ENCODE measurements around the gene SMG9.

DNA sequence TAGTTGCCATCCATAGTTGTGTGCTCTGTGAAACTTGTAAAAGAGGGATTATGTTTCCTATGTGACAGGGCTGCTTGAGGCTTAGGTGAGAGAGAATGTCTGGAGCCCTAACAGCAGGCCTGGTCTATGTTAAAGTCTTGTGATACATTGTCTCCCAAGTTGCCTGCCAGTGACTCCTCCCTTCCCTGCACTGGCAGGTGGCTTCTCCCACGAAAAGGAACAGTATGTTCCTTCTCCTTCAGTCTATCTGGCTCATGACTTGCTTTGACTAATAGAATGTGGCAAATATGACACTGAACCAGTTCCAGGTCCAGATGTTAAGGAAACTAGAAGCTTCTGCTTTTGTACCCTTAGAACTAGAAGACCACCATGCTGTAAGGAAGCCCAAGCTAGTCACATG, 31.9 kb upstream of the SMG9 start:
- TF ChIP-seq, protein P1, sequence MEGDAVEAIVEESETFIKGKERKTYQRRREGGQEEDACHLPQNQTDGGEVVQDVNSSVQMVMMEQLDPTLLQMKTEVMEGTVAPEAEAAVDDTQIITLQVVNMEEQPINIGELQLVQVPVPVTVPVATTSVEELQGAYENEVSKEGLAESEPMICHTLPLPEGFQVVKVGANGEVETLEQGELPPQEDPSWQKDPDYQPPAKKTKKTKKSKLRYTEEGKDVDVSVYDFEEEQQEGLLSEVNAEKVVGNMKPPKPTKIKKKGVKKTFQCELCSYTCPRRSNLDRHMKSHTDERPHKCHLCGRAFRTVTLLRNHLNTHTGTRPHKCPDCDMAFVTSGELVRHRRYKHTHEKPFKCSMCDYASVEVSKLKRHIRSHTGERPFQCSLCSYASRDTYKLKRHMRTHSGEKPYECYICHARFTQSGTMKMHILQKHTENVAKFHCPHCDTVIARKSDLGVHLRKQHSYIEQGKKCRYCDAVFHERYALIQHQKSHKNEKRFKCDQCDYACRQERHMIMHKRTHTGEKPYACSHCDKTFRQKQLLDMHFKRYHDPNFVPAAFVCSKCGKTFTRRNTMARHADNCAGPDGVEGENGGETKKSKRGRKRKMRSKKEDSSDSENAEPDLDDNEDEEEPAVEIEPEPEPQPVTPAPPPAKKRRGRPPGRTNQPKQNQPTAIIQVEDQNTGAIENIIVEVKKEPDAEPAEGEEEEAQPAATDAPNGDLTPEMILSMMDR (IDR thresholded peaks at IDR 0.05) = no peak
- TF ChIP-seq POLR2A (IDR thresholded peaks at IDR 0.05) = no peak

All from right lobe of liver (tissue), 4 donors.